CD14-positive monocyte (primary cell): ENCODE measurements around the gene MAP2K6. TPM values are rescaled to one million over a fixed set of nuclear protein-coding genes. Genes with fewer than 3 reads are reported as not detected.

Source experiments
- DNase-seq, 3 donors: peaks; one replicate each; pipeline ENCODE4 v3.0.0-alpha.2; 2011 to 2022
- H2AFZ ChIP-seq: 2 replicates; pipeline ENCODE4 v1.6.0; 2012; ENCODE audit warnings: mild to moderate bottlenecking, low read depth, low read length, inconsistent platforms; ENCODE audit not compliant: insufficient read depth, poor library complexity, severe bottlenecking
- H3K27ac ChIP-seq, 2 donors: 1 replicate in 1 of 2; 2 replicates in 1 of 2; pipeline ENCODE4 v1.5.1; 2012 to 2013; ENCODE audit warnings: low read length in 2 of 2, control low read depth in 1 of 2, inconsistent platforms in 1 of 2, low read depth in 1 of 2, mild to moderate bottlenecking in 1 of 2
- H3K27me3 ChIP-seq, 2 donors: one replicate each; pipeline versions ENCODE4 v1.6.0 to v1.6.1; 2011 to 2013; ENCODE audit warnings: low read length in 2 of 2; ENCODE audit not compliant: control insufficient read depth in 2 of 2, insufficient read depth in 2 of 2
- H3K36me3 ChIP-seq, 2 donors: replicated peaks in 1 of 2; 1 replicate in 1 of 2; 2 replicates in 1 of 2; pipeline versions ENCODE4 v1.5.1 to v1.6.1; 2012 to 2013; ENCODE audit warnings: low read length in 2 of 2, control low read depth in 1 of 2, inconsistent platforms in 1 of 2, mild to moderate bottlenecking in 1 of 2; ENCODE audit not compliant: insufficient read depth in 2 of 2, control insufficient read depth in 1 of 2
- H3K4me1 ChIP-seq, 2 donors: 1 replicate in 1 of 2; 2 replicates in 1 of 2; pipeline versions ENCODE4 v1.5.1 to v1.6.1; 2012 to 2013; ENCODE audit warnings: low read length in 2 of 2, control low read depth in 1 of 2, inconsistent platforms in 1 of 2, mild to moderate bottlenecking in 1 of 2, moderate library complexity in 1 of 2; ENCODE audit not compliant: insufficient read depth in 2 of 2, control insufficient read depth in 1 of 2
- H3K4me2 ChIP-seq: replicated peaks from 2 replicates; pipeline ENCODE3; 2012; ENCODE audit warnings: low read length, moderate library complexity, mild to moderate bottlenecking; ENCODE audit not compliant: poor library complexity, severe bottlenecking; ENCODE audit errors: extremely low read depth
- H3K4me3 ChIP-seq, 3 experiments: fragments of 200-600 bp in 1 of 3; sonication (generic) in 1 of 3; replicated peaks in 1 of 3; 1 replicate in 2 of 3; 2 replicates in 1 of 3; pipeline ENCODE4 v1.5.1; 2011 to 2013; ENCODE audit warnings: low read length in 3 of 3, mild to moderate bottlenecking in 3 of 3, control low read depth in 2 of 3, low read depth in 2 of 3, inconsistent platforms in 1 of 3, moderate library complexity in 1 of 3
- H3K79me2 ChIP-seq: 2 replicates; pipeline ENCODE4 v1.6.0; 2012; ENCODE audit warnings: mild to moderate bottlenecking, control low read depth, inconsistent platforms, low read length, moderate library complexity; ENCODE audit not compliant: insufficient read depth
- H3K9ac ChIP-seq: 2 replicates; pipeline ENCODE4 v1.6.0; 2017; ENCODE audit warnings: low read length, mild to moderate bottlenecking; ENCODE audit not compliant: insufficient read depth, poor library complexity, severe bottlenecking
- H3K9me3 ChIP-seq, 2 donors: replicated peaks in 1 of 2; 1 replicate in 1 of 2; 2 replicates in 1 of 2; pipeline versions ENCODE4 v1.5.1 to v1.6.1; 2012 to 2013; ENCODE audit warnings: low read length in 2 of 2, control low read depth in 1 of 2; ENCODE audit not compliant: control insufficient read depth in 1 of 2, insufficient read depth in 1 of 2
- H4K20me1 ChIP-seq: 2 replicates; pipeline ENCODE4 v1.6.0; 2012; ENCODE audit warnings: mild to moderate bottlenecking, low read length, control low read depth, moderate library complexity; ENCODE audit not compliant: insufficient read depth
- H3K27ac Mint-ChIP-seq, 7 donors: one replicate each; pipeline ENCODE4 v1.8.0; 2020; ENCODE audit warnings: mild to moderate bottlenecking in 7 of 7, mixed read lengths in 7 of 7, moderate library complexity in 6 of 7, inconsistent platforms in 2 of 7
- H3K27me3 Mint-ChIP-seq, 3 donors: one replicate each; pipeline ENCODE4 v1.8.0; 2021 to 2022; ENCODE audit warnings: low read depth in 3 of 3, mild to moderate bottlenecking in 3 of 3, mixed read lengths in 3 of 3, moderate library complexity in 3 of 3, inconsistent platforms in 1 of 3
- H3K36me3 Mint-ChIP-seq, 2 donors: one replicate each; pipeline ENCODE4 v1.8.0; 2020; ENCODE audit warnings: mixed read lengths in 2 of 2, inconsistent platforms in 1 of 2, mild to moderate bottlenecking in 1 of 2
- H3K4me1 Mint-ChIP-seq: one replicate; pipeline ENCODE4 v1.8.0; 2020; ENCODE audit warnings: mild to moderate bottlenecking, mixed read lengths
- H3K4me3 Mint-ChIP-seq, 2 donors: one replicate each; pipeline ENCODE4 v1.8.0; 2020; ENCODE audit warnings: mild to moderate bottlenecking in 2 of 2, mixed read lengths in 2 of 2, moderate library complexity in 1 of 2
- H3K9me3 Mint-ChIP-seq, 7 donors: one replicate each; pipeline ENCODE4 v1.8.0; 2020 to 2022; ENCODE audit warnings: mixed read lengths in 7 of 7, mild to moderate bottlenecking in 6 of 7, moderate library complexity in 6 of 7, inconsistent platforms in 2 of 7
- WGBS: methylation state at CpG from one replicate; pipeline ENCODE4 v1.1.5; 2013; ENCODE audit warnings: missing lambda C conversion rate; ENCODE audit not compliant: insufficient coverage; 5-methylcytosine and 5-hydroxymethylcytosine counted together
- intact Hi-C, 2 donors: fragments of 100-400 bp; cut with micrococcal nuclease; formaldehyde crosslinking; loops; one replicate each; pipeline versions ENCODE4 v1.15.0 to v1.15.1; 2023
- polyA plus RNA-seq, 3 donors: library from polyadenylated mRNA; depleted of rRNA in 1 of 3; unstranded in 2 of 3; stranded (reverse) in 1 of 3; fragments of 300-500 nt in 2 of 3; fragments of >200 nt in 1 of 3; fragmentation: Illumina TruSeq in 2 of 3; gene quantifications; 1 replicate in 2 of 3; 2 replicates in 1 of 3; pipeline ENCODE4 v1.2.3, GENCODE V29; 2012 to 2021
- TF ChIP-seq, protein P1 (sequence below): fragments of 200-600 bp; IDR thresholded peaks from one replicate; pipeline ENCODE4 v1.8.0; 2022; ENCODE audit warnings: antibody characterized with exemption, mild to moderate bottlenecking

Gene MAP2K6
- polyA plus RNA-seq, 3 donors: 13.5 to 28.9 (median 18.5) TPM

GRCh38 chr17:69418535-69418934 lies 4.0 kb downstream of the MAP2K6 start:
- H3K4me3 Mint-ChIP-seq: no peak overlapping the region

DNA sequence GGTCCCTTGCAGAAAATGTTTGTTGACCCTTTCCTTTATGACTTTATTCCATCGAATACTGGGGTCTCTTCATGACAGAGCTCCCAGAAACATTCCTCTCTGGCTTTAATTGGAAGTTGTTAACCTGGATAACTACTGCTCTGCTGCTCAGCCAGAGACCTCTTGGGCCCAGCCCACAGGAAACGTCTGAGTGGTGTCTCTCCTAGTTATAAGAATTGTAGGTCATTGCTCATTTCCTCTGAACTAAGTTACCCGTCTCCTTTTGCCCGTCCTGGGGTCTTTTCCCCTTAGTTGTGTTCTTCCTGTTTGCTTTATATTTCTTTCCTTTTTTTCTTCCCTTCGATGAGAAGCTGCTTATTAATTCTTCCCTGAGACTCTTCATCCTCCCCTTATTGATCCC lies 9.0 kb downstream of the MAP2K6 start:
- Mint-ChIP-seq H3K27ac (peak overlapping the region in 1 of 7 donors; percentile 32), H3K4me3 (no peak overlapping the region), H3K36me3 (peaks cover 2 to 5% of the 10 kb centered on the region in 2 donors), H3K4me1 (peaks cover 21% of the 10 kb centered on the region), H3K9me3 (no peaks in the 10 kb centered on the region), H3K27me3 (peaks cover 0 to 2% (median 0%) of the 10 kb centered on the region in 3 donors)
- no peak overlapping the region for H3K4me3 ChIP-seq
- peaks cover 18% of the 10 kb centered on the region for H3K79me2 ChIP-seq
- 0% methylated on average over 1 of the region's 5 CpGs for WGBS
- intact Hi-C loops: no loop called here
- TF ChIP-seq, protein P1, sequence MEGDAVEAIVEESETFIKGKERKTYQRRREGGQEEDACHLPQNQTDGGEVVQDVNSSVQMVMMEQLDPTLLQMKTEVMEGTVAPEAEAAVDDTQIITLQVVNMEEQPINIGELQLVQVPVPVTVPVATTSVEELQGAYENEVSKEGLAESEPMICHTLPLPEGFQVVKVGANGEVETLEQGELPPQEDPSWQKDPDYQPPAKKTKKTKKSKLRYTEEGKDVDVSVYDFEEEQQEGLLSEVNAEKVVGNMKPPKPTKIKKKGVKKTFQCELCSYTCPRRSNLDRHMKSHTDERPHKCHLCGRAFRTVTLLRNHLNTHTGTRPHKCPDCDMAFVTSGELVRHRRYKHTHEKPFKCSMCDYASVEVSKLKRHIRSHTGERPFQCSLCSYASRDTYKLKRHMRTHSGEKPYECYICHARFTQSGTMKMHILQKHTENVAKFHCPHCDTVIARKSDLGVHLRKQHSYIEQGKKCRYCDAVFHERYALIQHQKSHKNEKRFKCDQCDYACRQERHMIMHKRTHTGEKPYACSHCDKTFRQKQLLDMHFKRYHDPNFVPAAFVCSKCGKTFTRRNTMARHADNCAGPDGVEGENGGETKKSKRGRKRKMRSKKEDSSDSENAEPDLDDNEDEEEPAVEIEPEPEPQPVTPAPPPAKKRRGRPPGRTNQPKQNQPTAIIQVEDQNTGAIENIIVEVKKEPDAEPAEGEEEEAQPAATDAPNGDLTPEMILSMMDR: no peak
- no peaks in the 10 kb centered on the region for H3K9me3 ChIP-seq
- no peaks in the 10 kb centered on the region for H3K36me3 ChIP-seq
- no peak overlapping the region for H3K9ac ChIP-seq
- no peak for DNase-seq
- H3K27ac ChIP-seq: no peak overlapping the region
- peaks cover 12 to 18% of the 10 kb centered on the region in 2 donors for H3K4me1 ChIP-seq
- peaks cover 1% of the 10 kb centered on the region for H4K20me1 ChIP-seq
- no peak overlapping the region for H2AFZ ChIP-seq
- no peak overlapping the region for H3K4me2 ChIP-seq
- no peaks in the 10 kb centered on the region for H3K27me3 ChIP-seq

More at GRCh38 chr17:69418535-69418934, 4.0 kb downstream of the MAP2K6 start:
- intact Hi-C loops: no loop called here
- Histone ChIP-seq H3K9me3 (no peaks in the 10 kb centered on the region), H4K20me1 (no peaks in the 10 kb centered on the region), H2AFZ (no peak overlapping the region), H3K79me2 (peaks cover 39% of the 10 kb centered on the region), H3K36me3 (no peaks in the 10 kb centered on the region), H3K27me3 (no peaks in the 10 kb centered on the region), H3K4me3 (no peak overlapping the region), H3K9ac (no peak overlapping the region), H3K4me1 (peaks cover 20 to 38% of the 10 kb centered on the region in 2 donors), H3K4me2 (no peak overlapping the region), H3K27ac (no peak overlapping the region)
- WGBS: 100% methylated on average over 1 of the region's 2 CpGs
- peaks cover 0 to under 1% (median 0%) of the 10 kb centered on the region in 7 donors for H3K9me3 Mint-ChIP-seq
- peaks cover 0 to 2% (median 0%) of the 10 kb centered on the region in 3 donors for H3K27me3 Mint-ChIP-seq
- H3K36me3 Mint-ChIP-seq: peaks cover 0 to 2% of the 10 kb centered on the region in 2 donors
- DNase-seq: no peak
- peaks cover 14% of the 10 kb centered on the region for H3K4me1 Mint-ChIP-seq
- TF ChIP-seq, protein P1: no peak
- H3K27ac Mint-ChIP-seq: no peak overlapping the region
